ENCODE measurements around the gene NUCB2.
"Not testable (repeated sequence)": the region's sequence is repeated elsewhere in the genome, so short reads cannot be mapped to it uniquely, and the experiment has no call there.

The NUCB2 gene

DNA sequence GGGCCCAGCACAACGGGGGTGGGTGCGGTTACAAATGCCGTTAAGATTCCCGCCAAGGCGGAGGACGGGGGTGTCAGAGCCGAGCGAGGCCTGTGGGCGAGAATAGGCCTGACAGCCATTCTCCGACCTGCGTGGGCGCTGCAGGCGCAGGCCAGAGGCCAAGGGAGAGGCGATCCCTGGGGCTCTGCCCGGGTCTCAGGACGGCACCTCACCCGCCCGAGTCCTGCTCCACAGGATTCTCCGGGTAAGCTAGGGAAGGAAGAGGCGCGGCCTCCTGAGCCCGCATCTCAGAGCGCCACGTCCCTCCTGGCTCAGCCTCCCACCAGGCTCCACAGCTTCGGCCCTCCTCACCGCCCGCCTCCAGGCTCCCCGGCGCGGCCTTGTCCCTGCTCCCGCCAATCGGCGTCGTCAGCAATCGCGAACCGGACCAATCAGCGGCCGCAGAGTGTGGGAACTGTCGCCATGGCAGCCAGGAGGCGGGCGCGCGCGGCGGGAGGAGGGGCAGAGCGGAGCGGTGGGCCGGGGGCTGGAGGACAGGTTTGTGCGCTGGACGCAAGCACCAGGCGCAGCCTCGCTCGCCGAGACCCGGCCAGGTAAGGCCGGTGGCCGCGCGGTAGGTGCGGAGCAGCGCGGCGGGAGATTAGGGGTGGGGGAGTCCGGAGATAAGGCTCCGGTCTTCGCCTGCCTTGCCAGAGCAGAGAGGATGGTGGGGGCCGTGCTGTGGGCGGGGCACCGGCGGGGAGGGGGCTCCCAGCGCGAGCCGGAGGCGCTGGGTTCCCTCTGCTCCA, at the start of gene NUCB2:
Gene NUCB2 (plus strand): TSS at position 504 of the 788 bp plus-strand sequence. CDS start 18,585 bp downstream, outside the sequence.
- peak; percentile 93 to 98 for DNase-seq

GRCh38 chr11:17228186-17228925, 48.2 kb upstream of the NUCB2 start:
- DNase-seq, result not testable (repeated sequence)

GRCh38 chr11:17229481-17230152, 46.9 kb upstream of the NUCB2 start:
- DNase-seq, result no peak

DNA sequence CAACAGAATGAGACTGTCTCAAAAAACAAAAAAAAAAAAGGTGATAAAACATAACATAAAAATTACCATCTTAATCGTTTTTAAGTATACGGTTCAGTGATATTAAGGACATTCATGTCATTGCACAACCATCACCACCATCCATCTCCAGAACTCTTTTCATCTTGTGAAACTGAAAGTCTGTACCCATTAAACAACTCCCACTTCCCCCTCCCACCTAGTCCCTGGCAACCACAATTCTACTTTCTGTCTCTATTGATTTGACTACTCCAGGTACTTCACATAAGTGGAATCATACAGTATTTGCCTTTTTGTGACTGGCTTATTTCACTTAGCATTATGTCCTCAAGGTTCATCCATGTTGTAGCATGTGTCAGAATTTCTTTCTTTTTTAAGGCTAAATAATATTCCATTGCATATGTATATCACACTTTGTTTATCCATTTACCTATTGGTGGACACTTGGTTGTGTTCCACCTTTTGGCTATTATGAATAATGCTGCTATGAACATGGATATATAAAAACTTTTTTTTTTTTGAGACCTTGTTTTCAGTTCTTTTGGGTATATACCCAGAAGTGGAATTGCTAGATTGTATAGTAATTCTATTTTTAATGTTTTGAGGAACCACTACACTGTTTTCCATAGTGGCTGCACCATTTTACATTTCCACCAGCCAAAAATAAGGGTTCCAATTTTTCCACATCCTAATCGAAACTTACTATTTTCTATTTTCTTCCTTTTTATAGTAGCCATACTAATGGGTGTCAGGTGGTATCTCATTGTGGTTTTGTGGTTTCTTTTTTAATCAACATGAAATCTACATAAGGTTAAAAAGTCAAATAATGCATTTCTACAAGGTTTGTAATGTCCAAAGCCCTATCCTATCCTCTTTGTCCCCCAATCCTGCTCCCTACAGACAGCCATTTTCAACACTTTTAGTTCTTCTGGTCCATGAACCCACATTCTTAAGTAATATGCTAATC, 45.4 kb upstream of the NUCB2 start:
- DNase-seq, result no peak

DNA sequence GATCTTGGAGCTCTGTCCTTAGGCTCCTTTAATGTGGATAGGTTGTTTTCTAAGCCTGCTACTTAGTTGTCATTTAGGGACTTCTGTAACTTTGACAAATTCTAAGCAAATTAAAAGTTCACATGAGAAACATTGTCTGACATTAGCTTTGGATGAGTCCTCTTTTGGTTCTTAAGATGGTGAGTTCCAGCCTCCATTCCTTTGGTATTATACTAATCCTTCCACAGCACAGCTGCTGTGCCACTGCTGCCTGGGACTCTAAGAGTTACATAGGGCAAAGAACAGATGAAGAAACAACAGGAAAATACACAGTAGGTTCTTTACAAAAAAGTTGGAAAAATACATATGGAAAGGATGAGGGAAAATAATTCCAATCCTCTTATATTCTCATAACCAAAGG, 43.4 kb upstream of the NUCB2 start:
- no peak for DNase-seq

DNA sequence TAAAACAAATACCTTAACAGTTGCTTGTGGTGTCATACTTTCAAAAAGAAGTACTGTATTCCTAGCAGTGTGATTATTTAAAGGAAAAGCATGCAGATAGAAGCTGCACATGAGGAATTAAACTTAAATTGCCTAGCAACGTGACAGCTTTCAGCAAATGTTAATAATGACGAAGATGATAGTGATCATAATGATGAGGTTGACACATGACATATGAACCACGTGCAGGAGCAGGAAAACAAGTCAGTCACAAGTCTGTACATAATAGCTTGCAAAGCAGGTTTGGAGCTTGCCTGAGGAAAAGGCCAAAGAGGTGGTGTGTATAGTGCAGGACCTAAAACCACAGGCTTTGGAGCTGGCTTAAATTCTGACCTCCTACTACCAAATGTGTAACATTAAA, 38.2 kb upstream of the NUCB2 start:
- no peak for DNase-seq

GRCh38 chr11:17239927-17240326, 36.6 kb upstream of the NUCB2 start:
- DNase-seq, result not testable (repeated sequence)

GRCh38 chr11:17240780-17241179, 35.8 kb upstream of the NUCB2 start:
- DNase-seq, result no peak

DNA sequence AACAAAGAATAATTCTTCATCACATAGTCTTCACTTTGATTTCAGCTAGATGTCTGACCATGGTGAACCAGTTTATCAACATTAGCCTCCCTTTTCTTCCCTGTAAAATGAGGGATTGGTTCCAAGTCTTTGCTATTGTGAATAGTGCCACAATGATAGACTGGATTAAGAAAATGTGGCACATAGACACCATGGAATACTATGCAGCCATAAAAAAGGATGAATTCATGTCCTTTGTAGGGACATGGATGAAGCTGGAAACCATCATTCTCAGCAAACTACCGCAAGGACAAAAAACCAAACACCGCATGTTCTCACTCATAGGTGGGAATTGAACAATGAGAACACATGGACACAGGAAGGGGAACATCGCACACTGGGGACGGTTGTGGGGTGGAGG, 33.6 kb upstream of the NUCB2 start:
- DNase-seq, result not testable (repeated sequence)

DNA sequence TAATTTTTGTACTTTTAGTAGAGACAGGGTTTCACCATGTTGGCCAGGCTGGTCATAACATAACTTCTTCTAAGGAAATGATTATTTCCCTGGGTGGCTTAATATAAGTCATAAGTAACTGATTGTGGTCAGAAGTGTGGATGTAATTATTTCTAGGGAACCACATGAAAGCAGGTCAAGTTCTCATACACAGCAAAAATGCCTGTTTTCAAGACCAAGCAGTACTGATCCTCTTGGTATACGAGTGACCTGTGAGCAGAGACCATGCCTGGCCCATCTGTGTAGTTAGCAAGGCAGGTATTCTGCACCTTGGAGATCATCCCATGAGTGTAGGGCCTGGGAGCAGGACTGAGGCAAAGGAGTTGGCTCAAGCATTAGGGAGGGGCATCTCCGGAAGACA, 32.5 kb upstream of the NUCB2 start:
- no peak for DNase-seq

GRCh38 chr11:17250561-17251350, 25.8 kb upstream of the NUCB2 start:
- DNase-seq, result no peak

DNA sequence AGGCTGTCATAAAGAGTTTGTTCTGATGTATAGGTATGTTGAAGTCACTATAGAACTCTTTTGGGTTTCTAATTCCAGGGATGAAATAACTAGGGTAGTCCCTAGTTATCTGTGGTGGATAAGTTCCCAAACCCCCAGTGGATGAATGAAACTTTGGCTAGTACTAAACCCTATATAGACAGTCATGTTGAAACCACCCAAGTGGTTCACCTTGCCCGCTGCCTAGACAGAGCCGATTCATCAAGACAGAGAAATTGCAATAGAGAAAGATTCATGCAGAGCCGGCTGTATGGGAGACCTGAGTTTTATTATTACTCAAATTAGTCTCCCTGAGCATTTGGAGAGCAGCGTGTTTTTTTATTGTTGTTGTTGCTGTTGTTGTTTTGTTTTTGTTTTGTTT, 23.8 kb upstream of the NUCB2 start:
- DNase-seq, result no peak

DNA sequence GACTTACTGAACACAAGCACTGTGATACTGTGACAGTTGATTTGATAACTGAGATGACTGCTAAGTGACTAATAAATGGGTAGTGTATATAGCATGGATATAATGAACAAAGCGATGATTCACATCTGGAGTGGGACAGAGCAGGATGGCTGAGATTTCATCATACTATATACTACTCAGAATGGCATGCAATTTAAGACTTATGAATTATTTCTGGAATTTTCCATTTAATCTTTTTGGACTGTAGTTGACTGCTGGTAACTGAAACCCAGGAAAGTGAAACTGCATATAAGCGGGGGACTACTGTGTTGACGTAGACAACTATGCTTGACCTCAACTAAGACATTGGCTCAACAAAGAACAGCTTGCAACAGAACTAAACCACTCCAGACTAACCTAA, 20.0 kb upstream of the NUCB2 start:
- no peak for DNase-seq

- no peak for DNase-seq
Observed at GRCh38 chr11:17257196-17257595, 19.3 kb upstream of the NUCB2 start.

- DNase-seq, result no peak
Observed at GRCh38 chr11:17258670-17259069, 17.9 kb upstream of the NUCB2 start.

GRCh38 chr11:17259519-17259918, 17.0 kb upstream of the NUCB2 start:
- DNase-seq, result no peak

DNA sequence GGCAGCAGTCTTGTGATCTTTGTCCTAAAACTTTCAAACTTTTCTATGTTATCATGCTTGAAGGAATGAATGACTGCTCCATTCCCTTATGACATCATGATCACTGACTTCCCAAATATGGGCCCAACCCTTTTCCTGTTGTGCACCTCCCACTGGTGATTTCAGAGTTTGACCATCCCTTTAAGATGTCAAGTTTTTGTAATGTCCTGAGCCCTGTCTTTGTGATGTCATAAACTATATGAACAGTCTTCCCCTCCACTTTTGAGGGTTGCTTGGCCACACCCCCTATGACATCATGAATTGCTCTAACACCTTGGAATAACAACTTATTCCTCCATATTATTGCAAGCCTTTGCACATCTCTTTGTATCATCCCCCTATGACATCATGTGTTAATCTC, 16.5 kb upstream of the NUCB2 start:
- DNase-seq, result no peak

DNA sequence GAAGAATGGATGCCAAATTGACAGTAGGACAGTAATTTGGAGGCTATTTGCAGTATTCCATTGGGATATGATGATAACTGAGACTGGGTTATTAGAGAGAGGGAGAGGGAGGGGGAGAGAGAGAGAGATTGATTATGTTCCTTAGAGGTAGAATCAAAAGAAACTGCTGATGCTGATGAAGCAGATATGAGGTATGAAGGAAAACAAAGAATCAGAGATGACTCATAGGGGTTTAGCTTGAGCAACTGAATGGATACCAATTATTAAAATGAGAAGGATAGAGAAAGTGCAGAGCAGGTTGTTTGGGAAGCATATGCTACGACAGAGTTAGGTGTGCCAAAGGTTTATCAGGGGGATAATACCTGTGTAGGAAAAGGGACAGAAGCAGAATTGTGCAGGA, 12.8 kb upstream of the NUCB2 start:
- no peak for DNase-seq

GRCh38 chr11:17266781-17267180, 9.8 kb upstream of the NUCB2 start:
- DNase-seq, result no peak

DNA sequence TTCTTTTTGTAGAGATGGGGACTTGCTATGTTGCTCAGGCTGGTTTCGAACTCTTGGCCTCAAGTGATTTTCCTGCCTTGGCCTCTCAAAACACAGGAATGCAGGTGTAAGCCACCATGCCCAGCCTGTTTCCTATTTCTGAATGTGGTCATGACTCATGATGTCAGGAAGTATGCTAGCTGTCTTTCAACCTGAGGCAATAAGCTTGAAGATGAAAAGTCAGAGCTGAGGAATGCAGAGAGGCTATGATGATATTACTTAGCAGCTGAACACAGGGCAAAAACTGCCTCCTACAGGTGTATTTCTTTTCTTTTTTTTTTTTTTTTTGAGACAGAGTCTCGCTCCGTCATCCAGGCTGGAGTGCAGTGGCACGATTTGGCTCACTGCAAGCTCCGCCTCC, 9.0 kb upstream of the NUCB2 start:
- DNase-seq, result no peak

GRCh38 chr11:17268500-17268899, 8.0 kb upstream of the NUCB2 start:
- DNase-seq, result not testable (repeated sequence)

- no peak for DNase-seq
Observed at GRCh38 chr11:17268902-17269301, 7.6 kb upstream of the NUCB2 start.

Data from NCI-H446 (cell line).